Glutamatergic neuron (in vitro differentiated cells): ENCODE results near the gene ENTPD5. TPM values are rescaled to one million over a fixed set of nuclear protein-coding genes. Genes with fewer than 3 reads are reported as not detected.

ENCODE experiments used
- DNase-seq: peaks from one replicate; pipeline ENCODE4 v3.0.0; 2022
- H3K27ac Mint-ChIP-seq: one replicate; pipeline ENCODE4 v1.8.0; 2020; ENCODE audit warnings: mild to moderate bottlenecking, mixed read lengths, inconsistent platforms; ENCODE audit not compliant: unreplicated experiment
- H3K27me3 Mint-ChIP-seq: one replicate; pipeline ENCODE4 v1.8.0; 2020; ENCODE audit warnings: mild to moderate bottlenecking, moderate library complexity, mixed read lengths, inconsistent platforms; ENCODE audit not compliant: unreplicated experiment
- H3K36me3 Mint-ChIP-seq: one replicate; pipeline ENCODE4 v1.8.0; 2020; ENCODE audit warnings: mild to moderate bottlenecking, mixed read lengths, inconsistent platforms; ENCODE audit not compliant: unreplicated experiment
- H3K4me1 Mint-ChIP-seq: one replicate; pipeline ENCODE4 v1.8.0; 2020; ENCODE audit warnings: mild to moderate bottlenecking, low read depth, mixed read lengths, inconsistent platforms; ENCODE audit not compliant: unreplicated experiment
- H3K4me3 Mint-ChIP-seq: one replicate; pipeline ENCODE4 v1.8.0; 2020; ENCODE audit warnings: mild to moderate bottlenecking, mixed read lengths, inconsistent platforms; ENCODE audit not compliant: unreplicated experiment
- H3K9me3 Mint-ChIP-seq: one replicate; pipeline ENCODE4 v1.8.0; 2020; ENCODE audit warnings: mild to moderate bottlenecking, moderate library complexity, mixed read lengths, inconsistent platforms; ENCODE audit not compliant: unreplicated experiment
- total RNA-seq: library from RNA; stranded (reverse); fragmentation: NEBNext Ultra II Directional; extraction: Animal tissue kit (Norgen Biotek cat#: 25700); gene quantifications from one replicate; pipeline ENCODE4 v1.2.1, GENCODE V29; 2021; ENCODE audit not compliant: unreplicated experiment
- TF ChIP-seq, protein P1 (sequence below): fragments of 200-600 bp; sonication (generic); IDR thresholded peaks from one replicate; pipeline ENCODE4 v1.5.0; 2021; ENCODE audit not compliant: partially characterized antibody, unreplicated experiment

Gene ENTPD5
- total RNA-seq, 1 donor from 2014 or later: 7.8 TPM

DNA sequence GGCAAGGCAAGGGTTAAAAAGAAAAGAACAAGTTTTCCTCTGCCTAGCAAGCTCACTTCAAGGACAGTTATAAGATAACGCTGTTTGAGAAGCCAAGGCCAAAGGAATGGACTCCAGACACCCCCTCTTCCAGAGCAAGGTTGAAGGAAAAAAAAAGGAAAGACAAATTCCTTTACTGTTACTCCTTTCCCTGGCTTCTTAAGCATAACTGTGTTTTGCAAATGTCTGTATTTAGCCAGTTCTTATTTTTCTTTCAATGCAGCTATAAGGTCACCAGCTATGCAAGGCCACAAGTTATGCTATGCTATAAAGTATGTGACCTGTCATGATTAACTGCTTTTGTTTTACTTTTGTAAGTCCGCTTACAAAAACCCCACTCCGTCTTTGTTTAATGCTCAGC lies 105.8 kb downstream of the ENTPD5 start:
- H3K36me3 Mint-ChIP-seq: no peaks in the 10 kb centered on the region
- H3K4me1 Mint-ChIP-seq: no peaks in the 10 kb centered on the region
- H3K4me3 Mint-ChIP-seq: no peak overlapping the region
- H3K9me3 Mint-ChIP-seq: no peaks in the 10 kb centered on the region
- DNase-seq: no peak
- no peaks in the 10 kb centered on the region for H3K27me3 Mint-ChIP-seq
- H3K27ac Mint-ChIP-seq: no peak overlapping the region
- TF ChIP-seq, protein P1, sequence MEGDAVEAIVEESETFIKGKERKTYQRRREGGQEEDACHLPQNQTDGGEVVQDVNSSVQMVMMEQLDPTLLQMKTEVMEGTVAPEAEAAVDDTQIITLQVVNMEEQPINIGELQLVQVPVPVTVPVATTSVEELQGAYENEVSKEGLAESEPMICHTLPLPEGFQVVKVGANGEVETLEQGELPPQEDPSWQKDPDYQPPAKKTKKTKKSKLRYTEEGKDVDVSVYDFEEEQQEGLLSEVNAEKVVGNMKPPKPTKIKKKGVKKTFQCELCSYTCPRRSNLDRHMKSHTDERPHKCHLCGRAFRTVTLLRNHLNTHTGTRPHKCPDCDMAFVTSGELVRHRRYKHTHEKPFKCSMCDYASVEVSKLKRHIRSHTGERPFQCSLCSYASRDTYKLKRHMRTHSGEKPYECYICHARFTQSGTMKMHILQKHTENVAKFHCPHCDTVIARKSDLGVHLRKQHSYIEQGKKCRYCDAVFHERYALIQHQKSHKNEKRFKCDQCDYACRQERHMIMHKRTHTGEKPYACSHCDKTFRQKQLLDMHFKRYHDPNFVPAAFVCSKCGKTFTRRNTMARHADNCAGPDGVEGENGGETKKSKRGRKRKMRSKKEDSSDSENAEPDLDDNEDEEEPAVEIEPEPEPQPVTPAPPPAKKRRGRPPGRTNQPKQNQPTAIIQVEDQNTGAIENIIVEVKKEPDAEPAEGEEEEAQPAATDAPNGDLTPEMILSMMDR: no peak

DNA sequence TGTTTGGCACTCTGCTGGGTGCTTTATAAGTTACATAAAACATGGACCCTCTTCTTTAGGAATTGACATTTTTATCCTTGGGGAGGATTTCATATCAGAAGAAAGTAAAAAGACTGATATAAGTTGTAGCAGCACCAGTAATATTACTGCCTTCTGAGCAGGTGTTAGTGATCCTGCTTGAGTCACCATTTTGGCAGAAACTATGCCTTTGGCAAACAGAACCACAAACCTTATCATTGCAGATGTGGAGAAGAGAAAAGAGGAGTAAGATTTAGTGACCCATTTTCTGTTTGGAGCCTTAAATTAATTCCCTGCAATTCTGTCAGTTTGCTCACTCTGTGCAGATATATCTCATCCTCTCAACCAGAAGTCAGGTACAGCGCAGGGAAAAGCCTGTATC lies 109.4 kb downstream of the ENTPD5 start:
- Mint-ChIP-seq H3K4me1 (no peaks in the 10 kb centered on the region), H3K27ac (no peak overlapping the region), H3K9me3 (no peaks in the 10 kb centered on the region), H3K36me3 (no peaks in the 10 kb centered on the region), H3K27me3 (peaks cover 2% of the 10 kb centered on the region), H3K4me3 (no peak overlapping the region)
- no peak for DNase-seq
- TF ChIP-seq, protein P1: no peak

Other genes starting within 250 kb of the ENTPD5 start
- gene PTGR2, start 167.5 kb downstream of the ENTPD5 start, total RNA-seq: 8.7 TPM
- gene ZNF410, start 132.4 kb downstream of the ENTPD5 start, total RNA-seq: 50.7 TPM
- 2.8 TPM for gene FAM161B, start 69.2 kb downstream of the ENTPD5 start, total RNA-seq
- gene COQ6, start 69.0 kb downstream of the ENTPD5 start, total RNA-seq: 13.7 TPM
- 0.91 TPM for gene BBOF1, start 61 bp upstream of the ENTPD5 start, total RNA-seq
- 8.6 TPM for gene ALDH6A1, start 65.2 kb upstream of the ENTPD5 start, total RNA-seq
- 4.5 TPM for gene LIN52, start 65.7 kb upstream of the ENTPD5 start, total RNA-seq
- not detected for gene VSX2, start 220.2 kb upstream of the ENTPD5 start, total RNA-seq